Stimulated activated CD8-positive, alpha-beta memory T cell treated with anti-CD3 and anti-CD28 coated beads, Interleukin-15, amount 100 ng/mL, for 48 hours (primary cell): Measurements from ENCODE around the gene FSD2.
"Not testable (repeated sequence)": the region's sequence is repeated elsewhere in the genome, so short reads cannot be mapped to it uniquely, and the experiment has no call there.

Experiments
- DNase-seq, 2 donors: peaks; one replicate each; pipeline ENCODE4 v3.0.0-alpha.2; 2020; ENCODE audit warnings: low read depth in 2 of 2

FSD2 gene

GRCh38 chr15:82798104-82798503, 7.8 kb downstream of the FSD2 start:
- no peak for DNase-seq

- no peak for DNase-seq
Observed at GRCh38 chr15:82793737-82794136, 12.1 kb downstream of the FSD2 start.

- no peak for DNase-seq
Observed at GRCh38 chr15:82792068-82792467, 13.8 kb downstream of the FSD2 start.

- no peak for DNase-seq
Observed at GRCh38 chr15:82790321-82790720, 15.5 kb downstream of the FSD2 start.

GRCh38 chr15:82789491-82789890, 16.4 kb downstream of the FSD2 start:
- DNase-seq, result no peak

GRCh38 chr15:82788496-82788895, 17.4 kb downstream of the FSD2 start:
- no peak for DNase-seq

GRCh38 chr15:82781349-82781748, 24.5 kb downstream of the FSD2 start:
- DNase-seq, result no peak

GRCh38 chr15:82778755-82779154, 27.1 kb downstream of the FSD2 start:
- DNase-seq, result no peak

GRCh38 chr15:82774496-82774895, 31.4 kb downstream of the FSD2 start:
- DNase-seq, result no peak

GRCh38 chr15:82771789-82772607, 33.9 kb downstream of the FSD2 start:
- no peak for DNase-seq

GRCh38 chr15:82768414-82769054, 37.3 kb downstream of the FSD2 start:
- DNase-seq, result no peak

- DNase-seq, result no peak
Observed at GRCh38 chr15:82767163-82767829, 38.6 kb downstream of the FSD2 start.

- not testable (repeated sequence) for DNase-seq
Observed at GRCh38 chr15:82766201-82766600, 39.7 kb downstream of the FSD2 start.

- no peak for DNase-seq
Observed at GRCh38 chr15:82764740-82765139, 41.1 kb downstream of the FSD2 start.

GRCh38 chr15:82764117-82764490, 41.8 kb downstream of the FSD2 start:
- DNase-seq, result no peak

- DNase-seq, result no peak
Observed at GRCh38 chr15:82763361-82764116, 42.3 kb downstream of the FSD2 start.

GRCh38 chr15:82751308-82751707, 54.6 kb downstream of the FSD2 start:
- DNase-seq, result no peak

GRCh38 chr15:82750831-82751180, 55.1 kb downstream of the FSD2 start:
- DNase-seq, result no peak

GRCh38 chr15:82749951-82750830, 55.7 kb downstream of the FSD2 start:
- DNase-seq, result peak; percentile 85 to 86

GRCh38 chr15:82748315-82748714, 57.6 kb downstream of the FSD2 start:
- DNase-seq, result no peak

- DNase-seq, result no peak
Observed at GRCh38 chr15:82743810-82744209, 62.1 kb downstream of the FSD2 start.
